HG02840 (cell line): ENCODE data around the gene MX2.

Experiments
- ATAC-seq: cut with Tn5 transposase; IDR thresholded peaks from one replicate; pipeline ENCODE4 v1.9.1; 2021; ENCODE audit warnings: mild to moderate bottlenecking, moderate library complexity, moderate number of reproducible peaks; ENCODE audit not compliant: unreplicated experiment, low FRiP score

The MX2 gene

GRCh38 chr21:41363370-41364270 lies 1.8 kb downstream of the MX2 start:
- ATAC-seq: no peak

- ATAC-seq: no peak
Observed at GRCh38 chr21:41364308-41364707, 2.5 kb downstream of the MX2 start.

GRCh38 chr21:41365377-41366107 lies 3.7 kb downstream of the MX2 start:
- ATAC-seq: no peak

- no peak for ATAC-seq
Observed at GRCh38 chr21:41366522-41367151, 4.8 kb downstream of the MX2 start.

GRCh38 chr21:41367301-41367944 lies 5.6 kb downstream of the MX2 start:
- ATAC-seq: no peak

- ATAC-seq: peak; percentile 70
Observed at GRCh38 chr21:41367945-41368734, 6.3 kb downstream of the MX2 start.

GRCh38 chr21:41368735-41369104 lies 6.9 kb downstream of the MX2 start:
- no peak for ATAC-seq

- no peak for ATAC-seq
Observed at GRCh38 chr21:41369105-41369919, 7.5 kb downstream of the MX2 start.

- no peak for ATAC-seq
Observed at GRCh38 chr21:41369920-41370839, 8.4 kb downstream of the MX2 start.

- no peak for ATAC-seq
Observed at GRCh38 chr21:41370840-41371684, 9.2 kb downstream of the MX2 start.

GRCh38 chr21:41371685-41372030 lies 9.8 kb downstream of the MX2 start:
- ATAC-seq: no peak

GRCh38 chr21:41373253-41373652 lies 11.4 kb downstream of the MX2 start:
- no peak for ATAC-seq

- ATAC-seq: no peak
Observed at GRCh38 chr21:41373763-41374162, 11.9 kb downstream of the MX2 start.

- ATAC-seq: no peak
Observed at GRCh38 chr21:41374177-41374712, 12.4 kb downstream of the MX2 start.

GRCh38 chr21:41374867-41375533 lies 13.2 kb downstream of the MX2 start:
- no peak for ATAC-seq

- no peak for ATAC-seq
Observed at GRCh38 chr21:41375875-41376274, 14.0 kb downstream of the MX2 start.

GRCh38 chr21:41377715-41378114 lies 15.9 kb downstream of the MX2 start:
- ATAC-seq: no peak
